HG03139 (cell line): ENCODE data around the gene ALDH3B1.

Source experiments
- ATAC-seq: cut with Tn5 transposase; IDR thresholded peaks from one replicate; pipeline ENCODE4 v1.9.1; 2021; ENCODE audit not compliant: unreplicated experiment

ALDH3B1 gene

GRCh38 chr11:68042219-68043028, 32.3 kb downstream of the ALDH3B1 start:
- no peak for ATAC-seq

GRCh38 chr11:68043029-68043348, 32.9 kb downstream of the ALDH3B1 start:
- ATAC-seq, result no peak

GRCh38 chr11:68043349-68044144, 33.4 kb downstream of the ALDH3B1 start:
- ATAC-seq, result no peak

- ATAC-seq, result no peak
Measured at GRCh38 chr11:68044145-68044813, 34.2 kb downstream of the ALDH3B1 start.

- ATAC-seq, result no peak
Measured at GRCh38 chr11:68044898-68045351, 34.8 kb downstream of the ALDH3B1 start.

- ATAC-seq, result no peak
Measured at GRCh38 chr11:68047437-68048290, 37.5 kb downstream of the ALDH3B1 start.

GRCh38 chr11:68048681-68049508, 38.8 kb downstream of the ALDH3B1 start:
- no peak for ATAC-seq

GRCh38 chr11:68049509-68050370, 39.6 kb downstream of the ALDH3B1 start:
- no peak for ATAC-seq

- ATAC-seq, result no peak
Measured at GRCh38 chr11:68050371-68050841, 40.3 kb downstream of the ALDH3B1 start.

GRCh38 chr11:68051191-68052136, 41.3 kb downstream of the ALDH3B1 start:
- no peak for ATAC-seq

GRCh38 chr11:68052137-68052873, 42.2 kb downstream of the ALDH3B1 start:
- no peak for ATAC-seq

- ATAC-seq, result no peak
Measured at GRCh38 chr11:68053117-68053516, 43.0 kb downstream of the ALDH3B1 start.

GRCh38 chr11:68053981-68054812, 44.1 kb downstream of the ALDH3B1 start:
- no peak for ATAC-seq

GRCh38 chr11:68056317-68057285, 46.5 kb downstream of the ALDH3B1 start:
- ATAC-seq, result no peak

- no peak for ATAC-seq
Measured at GRCh38 chr11:68057807-68058206, 47.7 kb downstream of the ALDH3B1 start.
